ENCODE results near the gene CDCA3. TPM values are rescaled to one million over a fixed set of nuclear protein-coding genes. Genes with fewer than 3 reads are reported as not detected.

The CDCA3 gene
- total RNA-seq, 4 donors from 2014 or later = 0.73 to 1.3 (median 0.90) TPM

DNA sequence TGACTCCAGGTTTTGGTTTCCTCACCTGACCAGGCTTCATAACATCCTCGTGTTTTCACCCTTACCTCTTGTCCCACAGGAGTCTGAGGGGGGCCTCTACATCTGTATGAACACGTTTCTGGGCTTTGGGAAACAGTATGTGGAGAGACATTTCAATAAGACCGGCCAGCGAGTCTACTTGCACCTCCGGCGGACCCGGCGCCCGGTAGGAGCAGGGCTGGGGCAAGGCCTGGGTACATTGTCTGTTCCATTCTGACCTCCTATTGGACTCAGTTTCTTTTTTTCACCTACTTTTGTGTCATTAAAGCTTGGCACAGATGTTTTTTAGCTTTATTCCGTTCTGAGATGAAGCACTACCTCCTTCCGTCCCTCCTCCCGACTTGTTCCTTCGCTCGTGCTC, 4.2 kb upstream of the CDCA3 start:
- Histone ChIP-seq H3K9me3 (no peaks in the 10 kb centered on the region), H3K4me1 (peaks cover 10 to 12% of the 10 kb centered on the region in 2 donors), H3K4me3 (replicated peaks in 1 of 3) (no peak overlapping the region), H3K27me3 (no peaks in the 10 kb centered on the region), H3K36me3 (peaks cover 36 to 47% of the 10 kb centered on the region in 2 donors), H3K27ac (no peak overlapping the region)
- 93 to 95% methylated on average over 14 of the region's 14 CpGs for WGBS, 2 donors
- intact Hi-C loops (cut with DNase I) = no loop called here
- TF ChIP-seq, protein P1, sequence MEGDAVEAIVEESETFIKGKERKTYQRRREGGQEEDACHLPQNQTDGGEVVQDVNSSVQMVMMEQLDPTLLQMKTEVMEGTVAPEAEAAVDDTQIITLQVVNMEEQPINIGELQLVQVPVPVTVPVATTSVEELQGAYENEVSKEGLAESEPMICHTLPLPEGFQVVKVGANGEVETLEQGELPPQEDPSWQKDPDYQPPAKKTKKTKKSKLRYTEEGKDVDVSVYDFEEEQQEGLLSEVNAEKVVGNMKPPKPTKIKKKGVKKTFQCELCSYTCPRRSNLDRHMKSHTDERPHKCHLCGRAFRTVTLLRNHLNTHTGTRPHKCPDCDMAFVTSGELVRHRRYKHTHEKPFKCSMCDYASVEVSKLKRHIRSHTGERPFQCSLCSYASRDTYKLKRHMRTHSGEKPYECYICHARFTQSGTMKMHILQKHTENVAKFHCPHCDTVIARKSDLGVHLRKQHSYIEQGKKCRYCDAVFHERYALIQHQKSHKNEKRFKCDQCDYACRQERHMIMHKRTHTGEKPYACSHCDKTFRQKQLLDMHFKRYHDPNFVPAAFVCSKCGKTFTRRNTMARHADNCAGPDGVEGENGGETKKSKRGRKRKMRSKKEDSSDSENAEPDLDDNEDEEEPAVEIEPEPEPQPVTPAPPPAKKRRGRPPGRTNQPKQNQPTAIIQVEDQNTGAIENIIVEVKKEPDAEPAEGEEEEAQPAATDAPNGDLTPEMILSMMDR (IDR thresholded peaks at IDR 0.05) = no peak
- TF ChIP-seq POLR2A (IDR thresholded peaks at IDR 0.05) = no peak
- DNase-seq = no peak

DNA sequence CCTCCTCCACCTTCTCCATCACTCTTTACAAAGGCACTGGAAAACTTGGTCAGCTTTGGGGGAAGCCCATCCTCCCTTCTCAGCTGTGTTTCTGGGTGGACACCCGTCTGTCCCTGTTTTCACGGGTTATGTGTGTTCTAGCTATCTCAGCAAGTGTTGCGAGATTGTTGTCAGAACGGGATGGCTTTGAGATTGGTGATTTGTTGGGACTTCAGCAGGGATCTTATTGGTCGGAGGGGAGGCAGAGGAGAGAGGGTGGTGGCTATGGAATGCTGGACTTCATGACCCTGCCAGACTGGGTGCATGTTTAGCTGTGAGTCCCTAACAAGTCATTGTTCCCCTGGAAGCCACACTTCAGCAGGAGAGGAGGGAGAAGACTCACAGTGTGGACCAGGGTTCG, 3.0 kb upstream of the CDCA3 start:
- Histone ChIP-seq H3K27me3 (no peaks in the 10 kb centered on the region), H3K4me1 (peaks cover 10 to 12% of the 10 kb centered on the region in 2 donors), H3K36me3 (peaks cover 33 to 36% of the 10 kb centered on the region in 2 donors), H3K4me3 (replicated peaks in 1 of 3) (no peak overlapping the region), H3K9me3 (no peaks in the 10 kb centered on the region), H3K27ac (no peak overlapping the region)
- no peak for DNase-seq
- TF ChIP-seq, protein P1 (IDR thresholded peaks at IDR 0.05) = no peak
- no peak for TF ChIP-seq POLR2A (IDR thresholded peaks at IDR 0.05)
- WGBS, 2 donors = 83 to 85% methylated on average over 6 of the region's 6 CpGs
- intact Hi-C loops (cut with DNase I) = no loop called here

DNA sequence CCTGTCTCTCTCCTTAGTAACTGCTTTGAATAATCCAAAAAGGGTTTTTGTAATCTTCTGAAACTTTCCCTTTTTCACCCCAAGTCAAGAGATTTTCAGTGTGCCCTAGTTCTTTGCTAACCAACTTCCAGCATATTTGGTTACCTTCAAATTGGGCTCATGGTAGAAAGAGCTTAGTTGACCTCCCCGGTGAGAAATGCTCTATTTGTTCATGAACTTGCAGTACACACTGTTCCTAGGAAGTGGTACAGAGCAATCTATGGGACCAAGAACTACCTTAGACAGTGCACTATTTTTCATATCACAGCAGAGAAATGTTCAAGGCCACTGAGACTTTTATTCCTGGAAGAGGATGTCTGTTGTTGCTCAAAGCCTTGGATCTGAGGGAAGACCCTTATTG, 2.5 kb upstream of the CDCA3 start:
- H3K27me3 ChIP-seq = no peaks in the 10 kb centered on the region
- no peak overlapping the region for H3K27ac ChIP-seq
- H3K36me3 ChIP-seq = peaks cover 29 to 31% of the 10 kb centered on the region in 2 donors
- no peak for TF ChIP-seq POLR2A (IDR thresholded peaks at IDR 0.05)
- TF ChIP-seq, protein P1 (IDR thresholded peaks at IDR 0.05) = no peak
- peaks cover 10 to 12% of the 10 kb centered on the region in 2 donors for H3K4me1 ChIP-seq
- intact Hi-C loops (cut with DNase I) = no loop called here
- no peak for DNase-seq
- WGBS, 2 donors = 76 to 79% methylated on average over 1 of the region's 1 CpG
- H3K9me3 ChIP-seq = no peaks in the 10 kb centered on the region
- H3K4me3 ChIP-seq (replicated peaks in 1 of 3) = no peak overlapping the region

DNA sequence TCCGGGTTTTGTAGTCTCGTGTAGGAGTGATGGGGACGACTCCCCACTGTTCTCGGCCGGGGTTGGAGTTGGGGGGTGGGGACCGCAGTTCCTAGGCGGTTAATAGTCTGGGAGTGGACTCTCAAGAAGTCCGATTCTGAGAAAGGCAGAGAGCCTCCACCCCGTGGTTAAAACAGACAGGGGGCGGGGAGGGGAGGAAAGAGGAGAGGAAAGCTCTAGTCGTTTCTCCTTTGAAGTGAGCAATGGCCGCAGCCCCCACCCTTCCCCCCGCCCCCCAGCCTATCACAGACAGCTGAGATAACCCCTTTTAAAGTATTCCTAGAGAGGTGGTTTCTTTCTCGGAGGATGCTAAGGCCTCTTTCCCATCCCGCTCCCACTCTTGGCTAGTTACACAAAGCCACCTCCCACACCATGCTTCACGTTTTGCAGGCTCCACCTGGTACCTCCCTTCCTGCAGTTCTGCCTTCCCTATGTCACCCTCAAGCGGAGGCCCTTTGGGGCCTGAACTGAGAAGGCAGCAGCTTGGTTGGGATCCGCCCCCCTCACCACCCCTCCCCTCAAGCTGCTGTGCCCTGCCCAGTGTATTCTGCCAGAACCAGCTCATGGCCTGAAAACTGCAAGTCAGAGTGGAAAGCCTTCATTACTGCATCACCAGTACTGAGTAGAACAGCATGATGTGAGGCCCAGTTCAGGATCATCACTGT, 1.7 kb upstream of the CDCA3 start:
- DNase-seq = peak in 1 of 2 donors; percentile 33
- peaks cover 10 to 12% of the 10 kb centered on the region in 2 donors for H3K4me1 ChIP-seq
- peaks cover 21 to 23% of the 10 kb centered on the region in 2 donors for H3K36me3 ChIP-seq
- TF ChIP-seq POLR2A (IDR thresholded peaks at IDR 0.05) = no peak
- TF ChIP-seq, protein P1 (IDR thresholded peaks at IDR 0.05) = no peak
- intact Hi-C loops (cut with DNase I) = no loop called here
- H3K27me3 ChIP-seq = no peaks in the 10 kb centered on the region
- peak overlapping the region in 2 of 3 donors; percentile 45 to 55 for H3K4me3 ChIP-seq (replicated peaks in 1 of 3)
- WGBS, 2 donors = 3% methylated on average over 14 to 18 of the region's 18 CpGs
- peak overlapping the region in 1 of 3 donors; percentile 96 for H3K27ac ChIP-seq
- H3K9me3 ChIP-seq = no peaks in the 10 kb centered on the region

DNA sequence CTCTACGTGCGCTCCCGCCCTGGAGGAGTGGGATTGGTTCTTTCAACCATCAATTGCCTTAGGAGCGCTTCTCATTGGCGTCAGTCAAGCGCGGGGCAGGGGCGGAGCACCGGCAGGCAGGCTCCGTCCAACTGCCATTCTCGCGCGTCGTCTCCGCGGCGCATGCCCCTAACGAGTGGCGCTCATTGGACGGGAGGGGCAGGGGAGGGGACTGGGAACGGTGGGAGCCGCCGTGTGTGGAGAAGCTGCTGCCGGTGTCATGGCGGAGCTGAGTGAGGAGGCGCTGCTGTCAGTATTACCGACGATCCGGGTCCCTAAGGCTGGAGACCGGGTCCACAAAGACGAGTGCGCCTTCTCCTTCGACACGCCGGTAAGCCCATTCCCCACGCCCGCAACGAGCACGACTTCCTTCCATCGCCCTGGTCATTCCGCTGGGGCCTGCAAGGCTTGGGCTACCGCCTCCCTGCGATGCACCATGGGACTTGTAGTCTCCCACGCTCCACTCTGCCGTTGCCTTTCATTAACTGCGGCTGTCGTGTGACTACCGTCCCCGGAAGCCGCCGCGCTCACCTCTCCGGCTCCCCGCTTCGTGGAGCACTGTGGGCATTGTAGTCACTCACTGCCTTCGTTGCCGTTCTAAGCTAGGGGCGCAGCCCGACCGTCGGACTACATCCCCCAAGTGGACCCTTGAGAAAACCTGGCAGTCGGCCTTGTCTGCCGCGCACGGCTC, 1.0 kb upstream of the CDCA3 start, which contains the start of gene USP5:
USP5 (plus strand) TSS at position 230 of the 730 bp plus-strand sequence; CDS start at position 260, 30 bp downstream.
- no peaks in the 10 kb centered on the region for H3K27me3 ChIP-seq
- peak within 1 kb of the TSS; percentile 76 to 96 (median 90) for H3K27ac ChIP-seq
- peak within 1 kb of the TSS; percentile 9 to 55 (median 45) for H3K4me3 ChIP-seq (replicated peaks in 1 of 3)
- H3K9me3 ChIP-seq = no peaks in the 10 kb centered on the region
- peak; percentile 100 for DNase-seq
- H3K36me3 ChIP-seq = peaks cover 15 to 16% of the 10 kb centered on the region in 2 donors
- intact Hi-C loops (cut with DNase I) = no loop called here
- peaks cover 10 to 12% of the 10 kb centered on the region in 2 donors for H3K4me1 ChIP-seq
- WGBS, 2 donors = 0% methylated on average over 11 to 12 of the region's 65 CpGs
- peak in 1 of 2 donors; percentile 55 for TF ChIP-seq POLR2A (IDR thresholded peaks at IDR 0.05)
- TF ChIP-seq, protein P1 (IDR thresholded peaks at IDR 0.05) = no peak

Measured in thyroid gland (tissue), 4 donors.